ENCODE data around the gene INSIG2.

The INSIG2 gene

DNA sequence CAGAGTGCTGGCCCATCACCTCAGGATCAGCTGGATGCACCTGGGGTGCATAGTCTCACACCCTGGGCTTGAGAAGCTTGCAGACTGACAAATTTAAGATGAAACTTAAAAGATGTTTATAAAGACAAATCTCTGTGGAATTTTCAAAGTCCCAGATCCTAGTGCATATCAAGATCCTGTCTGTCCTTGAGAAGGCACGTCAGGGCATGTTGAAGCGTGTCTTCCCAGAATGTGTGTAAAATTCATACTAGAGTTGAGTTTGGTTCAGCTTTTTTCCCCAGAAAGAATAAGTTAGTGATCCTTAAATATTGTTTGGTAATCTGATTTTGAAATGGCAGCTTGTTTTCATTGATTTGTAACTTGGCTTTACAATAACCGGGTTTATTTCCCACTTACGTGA lies 27.5 kb downstream of the INSIG2 start:
- H3K27me3 ChIP-seq (ENCODE audit: control insufficient read depth, insufficient read depth, low read length) = no peaks in the 10 kb centered on the region
- no peaks in the 10 kb centered on the region for H3K79me2 ChIP-seq
- no peaks in the 10 kb centered on the region for H3K9me3 ChIP-seq (ENCODE audit: control insufficient read depth, low read length)
- H3K9ac ChIP-seq = no peak overlapping the region
- TF ChIP-seq, protein P1, sequence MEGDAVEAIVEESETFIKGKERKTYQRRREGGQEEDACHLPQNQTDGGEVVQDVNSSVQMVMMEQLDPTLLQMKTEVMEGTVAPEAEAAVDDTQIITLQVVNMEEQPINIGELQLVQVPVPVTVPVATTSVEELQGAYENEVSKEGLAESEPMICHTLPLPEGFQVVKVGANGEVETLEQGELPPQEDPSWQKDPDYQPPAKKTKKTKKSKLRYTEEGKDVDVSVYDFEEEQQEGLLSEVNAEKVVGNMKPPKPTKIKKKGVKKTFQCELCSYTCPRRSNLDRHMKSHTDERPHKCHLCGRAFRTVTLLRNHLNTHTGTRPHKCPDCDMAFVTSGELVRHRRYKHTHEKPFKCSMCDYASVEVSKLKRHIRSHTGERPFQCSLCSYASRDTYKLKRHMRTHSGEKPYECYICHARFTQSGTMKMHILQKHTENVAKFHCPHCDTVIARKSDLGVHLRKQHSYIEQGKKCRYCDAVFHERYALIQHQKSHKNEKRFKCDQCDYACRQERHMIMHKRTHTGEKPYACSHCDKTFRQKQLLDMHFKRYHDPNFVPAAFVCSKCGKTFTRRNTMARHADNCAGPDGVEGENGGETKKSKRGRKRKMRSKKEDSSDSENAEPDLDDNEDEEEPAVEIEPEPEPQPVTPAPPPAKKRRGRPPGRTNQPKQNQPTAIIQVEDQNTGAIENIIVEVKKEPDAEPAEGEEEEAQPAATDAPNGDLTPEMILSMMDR (IDR thresholded peaks at IDR 0.05) = no peak
- no peak overlapping the region for H3K4me3 ChIP-seq (ENCODE audit: low read depth, low read length)
- H3K4me1 ChIP-seq = no peaks in the 10 kb centered on the region
- H3K36me3 ChIP-seq (ENCODE audit: control insufficient read depth, insufficient read depth, low read length) = no peaks in the 10 kb centered on the region
- H3K4me2 ChIP-seq (ENCODE audit: low read length) = no peak overlapping the region
- no peak overlapping the region for H2AFZ ChIP-seq
- H3K27ac ChIP-seq = no peak overlapping the region

DNA sequence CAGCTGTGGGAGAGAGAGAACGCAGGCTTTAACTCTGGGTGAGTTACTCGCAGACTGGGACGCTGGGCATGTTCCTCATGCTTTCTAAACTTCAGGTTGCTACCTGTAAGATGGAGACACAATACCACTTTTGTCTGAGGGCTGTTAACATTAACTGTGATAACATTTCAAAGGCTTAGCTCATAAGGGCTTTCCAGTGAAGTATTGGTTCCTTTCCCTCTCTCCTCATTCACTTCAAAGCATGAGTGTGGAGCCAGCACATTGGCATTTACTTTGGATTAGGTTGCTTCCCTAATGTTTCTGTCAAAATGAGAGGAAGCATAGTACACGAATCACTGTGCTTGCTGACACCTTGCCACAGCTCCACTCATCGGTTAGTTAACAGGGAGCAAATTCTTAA lies 30.2 kb downstream of the INSIG2 start:
- no peak overlapping the region for H2AFZ ChIP-seq
- no peak overlapping the region for H3K4me3 ChIP-seq (ENCODE audit: low read depth, low read length)
- H3K9ac ChIP-seq = no peak overlapping the region
- H3K79me2 ChIP-seq = no peaks in the 10 kb centered on the region
- no peaks in the 10 kb centered on the region for H3K4me1 ChIP-seq
- H3K4me2 ChIP-seq (ENCODE audit: low read length) = no peak overlapping the region
- TF ChIP-seq, protein P1 (IDR thresholded peaks at IDR 0.05) = no peak
- no peaks in the 10 kb centered on the region for H3K36me3 ChIP-seq (ENCODE audit: control insufficient read depth, insufficient read depth, low read length)
- H3K27me3 ChIP-seq (ENCODE audit: control insufficient read depth, insufficient read depth, low read length) = no peaks in the 10 kb centered on the region
- H3K9me3 ChIP-seq (ENCODE audit: control insufficient read depth, low read length) = no peaks in the 10 kb centered on the region
- no peak overlapping the region for H3K27ac ChIP-seq

DNA sequence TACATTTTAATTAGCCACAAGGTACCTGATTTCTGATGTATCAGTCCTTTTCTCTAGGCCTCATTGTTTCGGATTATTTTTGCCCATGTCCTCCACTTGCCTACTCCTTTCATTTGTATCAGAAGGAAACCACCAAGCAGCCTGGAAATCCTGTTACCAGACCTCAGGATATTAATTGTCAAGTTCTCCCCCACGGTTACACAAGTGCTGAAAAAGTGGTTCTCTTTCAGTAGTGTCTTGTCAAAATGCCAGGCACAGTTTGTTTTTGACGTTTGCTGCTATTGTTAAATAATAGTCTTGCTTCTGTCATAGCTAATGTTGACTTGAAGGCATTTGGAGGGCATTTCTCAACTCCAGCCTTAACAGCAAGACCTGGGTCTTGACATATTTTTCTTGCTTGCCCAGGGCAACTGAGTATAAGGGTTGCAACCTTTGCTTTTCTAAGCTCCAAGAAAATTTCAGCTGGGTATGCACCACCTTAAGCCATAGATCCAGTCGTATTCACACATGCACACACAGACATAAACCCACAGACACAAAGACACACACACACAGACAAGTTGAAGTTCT lies 31.0 kb downstream of the INSIG2 start:
- Histone ChIP-seq H3K27ac (no peak overlapping the region), H2AFZ (no peak overlapping the region), H3K9me3 (ENCODE audit: control insufficient read depth, low read length) (no peaks in the 10 kb centered on the region), H3K4me2 (ENCODE audit: low read length) (no peak overlapping the region), H3K79me2 (no peaks in the 10 kb centered on the region), H3K36me3 (ENCODE audit: control insufficient read depth, insufficient read depth, low read length) (no peaks in the 10 kb centered on the region), H3K9ac (no peak overlapping the region), H3K4me3 (ENCODE audit: low read depth, low read length) (no peak overlapping the region), H3K4me1 (no peaks in the 10 kb centered on the region), H3K27me3 (ENCODE audit: control insufficient read depth, insufficient read depth, low read length) (no peaks in the 10 kb centered on the region)
- TF ChIP-seq, protein P1 (IDR thresholded peaks at IDR 0.05) = no peak

DNA sequence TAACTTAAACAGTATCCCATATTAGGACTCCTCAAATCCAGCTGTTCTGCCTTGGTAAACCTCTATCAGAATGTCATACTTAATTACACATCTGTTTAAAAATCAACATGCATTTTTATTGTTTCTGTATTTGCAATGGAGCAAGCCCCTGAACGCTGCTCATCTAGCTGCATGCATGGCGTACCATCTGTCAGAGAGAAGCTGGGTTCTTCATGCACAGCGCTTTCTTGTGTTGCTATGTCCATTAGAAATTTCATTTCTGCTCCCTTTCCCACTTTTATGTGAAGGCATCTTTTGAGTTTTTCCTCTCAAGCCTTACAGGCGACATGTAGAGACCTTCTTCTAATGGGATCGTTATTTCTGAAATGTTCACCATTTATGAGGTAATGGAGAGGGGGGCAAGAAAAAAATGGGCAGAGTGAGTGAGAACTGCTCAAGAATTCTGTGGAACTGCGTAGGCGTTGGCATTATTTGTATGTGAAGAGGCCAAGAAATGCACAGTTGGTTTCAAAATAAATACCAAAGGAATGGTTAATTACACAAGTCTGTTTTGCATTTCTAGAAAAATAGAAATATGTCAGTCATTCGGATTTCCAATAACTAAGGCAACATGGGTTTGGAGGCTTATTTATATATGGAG lies 31.6 kb downstream of the INSIG2 start:
- Histone ChIP-seq H3K4me1 (no peaks in the 10 kb centered on the region), H3K27ac (no peak overlapping the region), H3K27me3 (ENCODE audit: control insufficient read depth, insufficient read depth, low read length) (no peaks in the 10 kb centered on the region), H3K9me3 (ENCODE audit: control insufficient read depth, low read length) (no peaks in the 10 kb centered on the region), H3K4me3 (ENCODE audit: low read depth, low read length) (no peak overlapping the region), H3K79me2 (no peaks in the 10 kb centered on the region), H3K9ac (no peak overlapping the region), H3K4me2 (ENCODE audit: low read length) (no peak overlapping the region), H2AFZ (no peak overlapping the region), H3K36me3 (ENCODE audit: control insufficient read depth, insufficient read depth, low read length) (no peaks in the 10 kb centered on the region)
- TF ChIP-seq, protein P1 (IDR thresholded peaks at IDR 0.05) = no peak

DNA sequence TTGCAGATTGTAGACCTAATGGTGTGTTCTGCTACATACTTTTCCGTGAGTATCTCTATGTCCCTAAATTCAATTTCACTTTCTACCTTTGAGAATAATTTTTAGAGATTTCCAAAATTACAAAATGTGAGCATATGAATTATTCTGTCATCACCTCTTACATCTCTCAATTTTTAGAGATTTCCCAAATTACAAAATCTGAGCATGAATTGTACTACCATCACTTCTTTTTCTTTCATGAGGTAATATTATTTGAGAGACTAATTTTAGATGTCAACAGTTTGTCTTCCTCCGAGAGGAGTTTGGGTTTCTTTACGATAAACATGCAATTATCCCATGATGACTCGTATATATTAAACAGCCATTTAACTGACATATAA lies 32.1 kb downstream of the INSIG2 start:
- no peaks in the 10 kb centered on the region for H3K4me1 ChIP-seq
- H3K79me2 ChIP-seq = no peaks in the 10 kb centered on the region
- H3K27me3 ChIP-seq (ENCODE audit: control insufficient read depth, insufficient read depth, low read length) = no peaks in the 10 kb centered on the region
- H3K4me2 ChIP-seq (ENCODE audit: low read length) = no peak overlapping the region
- no peak overlapping the region for H2AFZ ChIP-seq
- TF ChIP-seq, protein P1 (IDR thresholded peaks at IDR 0.05) = no peak
- H3K27ac ChIP-seq = no peak overlapping the region
- H3K9me3 ChIP-seq (ENCODE audit: control insufficient read depth, low read length) = no peaks in the 10 kb centered on the region
- H3K9ac ChIP-seq = no peak overlapping the region
- no peaks in the 10 kb centered on the region for H3K36me3 ChIP-seq (ENCODE audit: control insufficient read depth, insufficient read depth, low read length)
- H3K4me3 ChIP-seq (ENCODE audit: low read depth, low read length) = no peak overlapping the region
